Measurements from ENCODE around the gene NCOA4.

The NCOA4 gene

GRCh38 chr10:46026106-46026505 lies 4.3 kb downstream of the NCOA4 start:
- ChIA-PET CTCF (no interaction called here), POLR2A (no interaction called here)
- H3K4me1 ChIP-seq (ENCODE audit: control insufficient read depth, insufficient read depth, low read length) = peaks cover 22% of the 10 kb centered on the region
- H3K4me3 ChIP-seq (ENCODE audit: low read depth, low read length) = no peak overlapping the region
- H3K27ac ChIP-seq (ENCODE audit: extremely low read depth, low read depth, low read length) = no peak overlapping the region
- H3K36me3 ChIP-seq (ENCODE audit: control insufficient read depth in 2 of 2, insufficient read depth in 1 of 2, low read length in 2 of 2) = peaks cover 0 to 25% of the 10 kb centered on the region in 2 experiments; a peak in 1 of 3 replicates
- TF ChIP-seq PBX3 (CRISPR knock-in tag; IDR thresholded peaks at IDR 0.05) (no peak), INSM2 (tag by site-specific recombination; IDR thresholded peaks at IDR 0.05) (no peak), ZNF792 (tag by site-specific recombination; IDR thresholded peaks at IDR 0.05) (no peak), ZNF280D (tag by site-specific recombination; IDR thresholded peaks at IDR 0.05) (no peak), ZNF19 (tag by site-specific recombination; IDR thresholded peaks at IDR 0.05; ENCODE audit: low read depth) (no peak), TRIM28 (IDR thresholded peaks at IDR 0.05; ENCODE audit: borderline replicate concordance, low read length) (no peak), ZBTB26 (tag by site-specific recombination; optimal IDR thresholded peaks at IDR 0.05) (no peak), ZNF585B (tag by site-specific recombination; IDR thresholded peaks at IDR 0.05) (no peak), ZNF530 (tag by site-specific recombination; IDR thresholded peaks at IDR 0.05; ENCODE audit: low read depth) (no peak), ZNF138 (tag by site-specific recombination; IDR thresholded peaks at IDR 0.05; ENCODE audit: borderline replicate concordance) (no peak), ZNF639 (tag by site-specific recombination; IDR thresholded peaks at IDR 0.05) (no peak), KLF7 (tag by site-specific recombination; IDR thresholded peaks at IDR 0.05; ENCODE audit: borderline replicate concordance) (no peak), ZNF239 (tag by site-specific recombination; IDR thresholded peaks at IDR 0.05) (no peak), KLF10 (tag by site-specific recombination; IDR thresholded peaks at IDR 0.05) (no peak), ZNF473 (tag by site-specific recombination; IDR thresholded peaks at IDR 0.05) (no peak), ZNF112 (tag by site-specific recombination; IDR thresholded peaks at IDR 0.05) (no peak), ZNF629 (tag by site-specific recombination; IDR thresholded peaks at IDR 0.05) (no peak), ZNF211 (tag by site-specific recombination; IDR thresholded peaks at IDR 0.05; ENCODE audit: low read depth) (no peak)
- H3K9me3 ChIP-seq (ENCODE audit: control insufficient read depth, insufficient read depth, low read depth, low read length) = no peaks in the 10 kb centered on the region

- no peaks in the 10 kb centered on the region for H3K9me3 ChIP-seq (ENCODE audit: control insufficient read depth, insufficient read depth, low read depth, low read length)
- ChIA-PET CTCF (no interaction called here), POLR2A (no interaction called here)
- H3K36me3 ChIP-seq (ENCODE audit: control insufficient read depth in 2 of 2, insufficient read depth in 1 of 2, low read length in 2 of 2) = peaks cover 0 to 25% of the 10 kb centered on the region in 2 experiments; a peak in 1 of 3 replicates
- H3K27ac ChIP-seq (ENCODE audit: extremely low read depth, low read depth, low read length) = no peak overlapping the region
- peaks cover 26% of the 10 kb centered on the region for H3K4me1 ChIP-seq (ENCODE audit: control insufficient read depth, insufficient read depth, low read length)
- H3K4me3 ChIP-seq (ENCODE audit: low read depth, low read length) = no peak overlapping the region
- TF ChIP-seq ZNF157 (tag by site-specific recombination; IDR thresholded peaks at IDR 0.05) (no peak), HOXD13 (CRISPR knock-in tag; IDR thresholded peaks at IDR 0.05; ENCODE audit: borderline replicate concordance) (no peak), ZBTB7A (tag by site-specific recombination; IDR thresholded peaks at IDR 0.05; ENCODE audit: low read depth) (no peak), GLIS2 (tag by site-specific recombination; IDR thresholded peaks at IDR 0.05) (no peak), SETDB1 (IDR thresholded peaks at IDR 0.05; ENCODE audit: insufficient read length, low read length) (no peak), ZNF248 (tag by site-specific recombination; IDR thresholded peaks at IDR 0.05) (no peak), ZBTB1 (tag by site-specific recombination; IDR thresholded peaks at IDR 0.05) (no peak), ZNF138 (tag by site-specific recombination; IDR thresholded peaks at IDR 0.05; ENCODE audit: borderline replicate concordance) (no peak), ZNF514 (tag by site-specific recombination; IDR thresholded peaks at IDR 0.05) (no peak), ZNF677 (tag by site-specific recombination; IDR thresholded peaks at IDR 0.05) (no peak), ZNF768 (tag by site-specific recombination; IDR thresholded peaks at IDR 0.05) (no peak), ZBTB17 (tag by site-specific recombination; IDR thresholded peaks at IDR 0.05) (no peak), ZNF701 (tag by site-specific recombination; IDR thresholded peaks at IDR 0.05) (no peak)
These were observed 5.0 kb downstream of the NCOA4 start for GRCh38 chr10:46025406-46025805.
